UCSD-AML1 (cell line): ENCODE results near the gene CACNG7.
"Not testable (repeated sequence)": the region's sequence is repeated elsewhere in the genome, so short reads cannot be mapped to it uniquely, and the experiment has no call there.

Source experiments
- DNase-seq: peaks from one replicate; lab custom pipeline; 2025; ENCODE audit not compliant: unreplicated experiment; lab: John Stamatoyannopoulos, UW

CACNG7 gene

DNA sequence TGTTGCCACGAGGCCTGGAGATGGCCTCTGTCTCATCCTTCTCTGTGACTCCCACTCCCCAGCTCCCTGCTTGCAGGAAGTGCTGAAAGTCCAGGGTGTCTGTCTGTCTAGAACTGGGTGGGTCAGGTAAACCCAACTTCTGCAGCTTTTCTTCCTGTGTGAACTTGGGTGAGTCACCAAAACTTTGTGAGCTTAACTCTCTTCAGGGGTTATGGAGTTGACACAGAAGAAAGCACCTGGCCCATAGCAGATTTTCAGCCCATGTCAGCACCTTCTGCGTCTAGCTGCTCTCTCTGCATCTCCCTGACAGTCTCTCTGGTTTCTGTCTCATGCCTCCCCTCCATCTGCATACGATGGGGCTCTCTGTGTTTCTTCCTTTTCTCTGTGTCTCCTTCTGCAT, 4.2 kb upstream of the CACNG7 start:
- no peak for DNase-seq

DNA sequence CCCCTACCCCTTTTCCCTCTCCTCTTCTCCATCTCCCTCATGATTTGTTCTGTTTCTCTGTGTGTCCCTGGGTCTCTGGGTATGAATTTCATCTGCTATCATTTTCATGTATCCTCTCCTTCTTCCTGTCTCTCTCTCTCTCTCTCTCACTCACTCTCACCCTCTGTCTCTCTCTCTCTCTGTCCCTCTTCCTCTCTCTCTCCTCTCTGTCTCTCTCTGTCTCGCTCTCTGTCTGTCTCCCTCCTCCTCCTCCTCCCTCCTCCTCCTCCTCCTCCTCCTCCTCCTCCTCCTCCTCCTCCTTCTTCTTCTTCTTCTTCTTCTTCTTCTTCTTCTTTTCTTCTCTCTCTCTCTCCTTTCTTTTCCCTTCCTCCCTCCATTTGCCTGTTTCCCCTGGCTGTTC, 3.3 kb upstream of the CACNG7 start:
- no peak for DNase-seq

DNA sequence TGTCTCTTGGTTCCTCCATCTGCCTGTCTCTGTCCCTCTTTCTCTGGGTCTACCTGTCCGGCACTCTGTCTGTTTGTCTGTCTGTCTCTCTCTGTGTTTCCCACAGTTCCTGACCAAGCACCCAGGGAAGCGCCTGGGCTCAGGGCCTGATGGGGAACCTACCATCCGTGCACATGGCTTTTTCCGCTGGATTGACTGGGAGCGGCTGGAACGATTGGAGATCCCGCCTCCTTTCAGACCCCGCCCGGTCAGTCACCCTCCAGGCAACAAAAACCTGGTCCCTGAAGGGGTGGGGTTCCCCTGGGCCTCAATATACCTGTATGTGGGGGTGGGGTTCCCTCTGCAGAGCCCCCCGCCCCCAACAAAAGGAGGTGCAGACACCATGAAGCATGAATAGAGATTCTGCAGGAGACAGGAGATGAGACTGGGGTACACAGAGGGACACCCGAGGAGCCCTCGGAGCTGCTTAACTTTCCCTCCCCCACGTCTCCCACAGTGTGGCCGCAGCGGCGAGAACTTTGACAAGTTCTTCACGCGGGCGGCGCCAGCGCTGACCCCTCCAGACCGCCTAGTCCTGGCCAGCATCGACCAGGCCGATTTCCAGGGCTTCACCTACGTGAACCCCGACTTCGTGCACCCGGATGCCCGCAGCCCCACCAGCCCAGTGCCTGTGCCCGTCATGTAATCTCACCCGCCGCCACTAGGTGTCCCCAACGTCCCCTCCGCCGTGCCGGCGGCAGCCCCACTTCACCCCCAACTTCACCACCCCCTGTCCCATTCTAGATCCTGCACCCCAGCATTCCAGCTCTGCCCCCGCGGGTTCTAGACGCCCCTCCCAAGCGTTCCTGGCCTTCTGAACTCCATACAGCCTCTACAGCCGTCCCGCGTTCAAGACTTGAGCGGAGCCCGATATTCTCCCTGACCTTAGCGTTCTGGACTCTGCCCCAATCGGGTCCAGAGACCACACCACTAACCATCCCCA, 2.6 kb upstream of the CACNG7 start:
- peak; percentile 47 for DNase-seq

DNA sequence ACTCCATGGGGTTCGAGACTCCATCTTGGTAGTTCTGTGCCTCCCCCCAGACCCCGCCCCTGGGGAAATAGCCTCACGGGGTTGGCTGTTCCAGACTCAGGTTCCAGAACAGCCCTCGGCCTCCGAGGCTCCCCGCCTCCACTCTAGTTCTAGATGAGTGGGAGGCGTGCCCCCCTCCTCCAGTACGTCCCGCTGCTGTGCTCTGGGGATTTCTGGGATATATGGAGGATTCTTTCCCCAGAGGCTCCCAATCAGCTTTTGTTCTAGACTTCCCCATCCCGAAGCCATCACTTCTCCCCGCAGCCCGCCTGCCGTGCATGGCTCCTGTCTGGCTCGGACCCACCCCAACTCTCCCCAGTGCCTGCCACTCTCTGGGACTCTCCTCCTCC, 1.9 kb upstream of the CACNG7 start:
- no peak for DNase-seq

DNA sequence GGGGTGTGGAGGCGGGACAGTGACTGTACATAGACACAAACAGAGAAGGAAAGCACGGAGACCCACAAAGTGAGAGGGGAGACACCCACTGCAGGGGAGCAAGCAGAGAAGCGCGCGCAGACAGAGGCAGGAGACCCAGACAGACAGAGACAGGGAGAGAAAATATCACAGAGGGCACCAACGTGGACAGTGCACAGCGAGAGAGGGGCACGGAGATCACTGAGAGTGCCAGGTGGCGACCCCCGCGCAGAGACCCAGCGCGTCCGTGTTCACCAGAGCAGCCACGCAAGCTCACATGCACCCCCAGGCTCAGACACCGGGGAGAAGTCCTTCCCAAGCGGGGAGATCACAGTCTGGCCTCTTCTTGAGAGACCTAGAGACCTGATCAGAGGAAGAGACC, 1.4 kb upstream of the CACNG7 start:
- no peak for DNase-seq

DNA sequence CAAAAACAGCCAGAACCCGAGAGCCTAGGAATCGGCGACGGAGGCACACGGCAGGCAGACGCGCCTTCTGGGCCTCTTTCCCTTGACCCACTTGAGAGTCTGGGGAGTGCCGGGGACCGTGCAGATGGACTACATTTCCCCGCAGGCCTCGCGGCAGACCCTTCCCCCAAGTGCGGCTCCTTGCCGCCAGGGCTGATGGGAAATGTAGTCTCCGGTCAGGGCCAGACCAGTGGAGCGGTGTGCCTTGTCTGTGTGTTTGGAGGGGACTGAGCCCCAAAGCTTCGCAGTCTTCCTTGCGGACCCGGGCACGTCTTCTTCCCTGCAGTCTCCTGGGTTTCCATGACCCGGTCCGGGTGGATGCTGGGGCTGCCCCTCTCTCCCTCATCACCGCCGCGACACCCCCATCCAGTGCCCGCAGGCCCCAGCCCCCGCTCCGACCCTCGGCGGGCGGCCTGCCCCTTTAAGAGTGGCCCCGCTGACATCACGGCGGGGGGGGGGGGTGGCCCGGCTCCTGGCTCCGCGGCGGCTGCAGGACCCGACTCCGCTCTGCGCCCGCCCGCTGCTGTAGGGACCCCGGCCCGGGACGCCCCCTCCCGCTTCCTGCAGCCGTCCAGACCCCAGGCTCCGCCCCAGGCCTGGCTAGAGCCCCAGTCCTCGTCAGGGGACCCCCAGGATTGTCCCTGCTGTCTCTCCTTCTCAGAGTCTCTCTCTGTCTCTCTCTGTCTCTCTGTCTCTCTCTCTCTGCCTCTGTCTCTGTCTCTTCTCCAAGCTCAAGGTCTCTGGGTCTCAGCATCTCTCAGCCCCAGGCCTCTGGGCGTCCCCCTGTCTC, 758 bp upstream of the CACNG7 start:
- peak; percentile 39 for DNase-seq

DNA sequence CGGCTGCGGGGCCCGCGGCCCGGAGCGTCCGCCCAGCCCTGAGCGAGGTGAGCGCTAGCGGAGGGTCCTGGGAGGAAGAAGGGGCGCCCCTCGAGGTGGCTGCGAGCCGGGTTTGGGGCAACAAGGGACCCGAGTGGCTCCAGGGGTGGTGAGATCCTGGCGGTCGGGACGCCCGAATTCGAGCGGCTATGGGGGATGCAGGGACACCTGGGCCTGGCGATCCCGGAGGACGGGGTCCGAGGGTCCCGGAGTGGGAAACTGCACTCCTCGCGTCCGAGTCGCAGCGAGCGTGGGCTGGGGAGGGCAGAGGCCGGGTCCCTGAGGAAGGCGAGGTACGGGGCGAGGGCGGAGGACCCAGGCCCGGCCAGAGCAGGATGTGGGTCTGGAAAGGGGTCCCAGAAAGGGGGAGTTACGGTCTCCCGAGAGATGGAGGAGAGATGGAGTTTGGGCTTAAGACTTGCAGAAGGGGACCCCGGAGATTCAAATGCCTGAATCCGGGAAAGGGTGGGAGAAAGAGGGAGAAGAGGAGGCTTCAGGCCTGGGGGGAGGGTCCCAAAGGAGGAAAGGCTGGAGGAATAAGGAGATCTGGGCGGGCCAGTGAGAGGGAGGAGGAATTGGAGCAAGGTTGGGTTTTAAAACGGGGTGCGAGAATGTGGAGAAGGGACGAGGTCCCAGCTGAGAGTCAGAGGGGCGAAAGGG, 542 bp downstream of the CACNG7 start:
- DNase-seq, result no peak

DNA sequence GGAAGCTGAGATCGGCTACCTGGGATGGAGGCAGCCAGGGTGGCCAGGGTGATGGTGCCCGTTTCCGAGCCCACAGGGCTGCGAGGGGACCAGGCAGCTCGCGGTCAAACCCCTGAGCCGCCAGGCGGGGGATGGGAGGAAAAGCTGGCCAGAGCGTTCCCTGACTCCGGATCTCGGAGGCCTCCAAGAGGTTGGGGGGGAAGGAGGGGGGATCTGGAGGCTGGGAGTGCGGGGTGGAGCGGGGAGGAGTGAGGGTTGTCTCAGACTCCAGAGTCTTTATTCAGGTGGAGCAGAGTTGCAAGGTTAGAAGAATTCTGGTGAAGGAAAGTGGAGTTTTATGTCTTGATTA, 1.1 kb downstream of the CACNG7 start:
- no peak for DNase-seq

DNA sequence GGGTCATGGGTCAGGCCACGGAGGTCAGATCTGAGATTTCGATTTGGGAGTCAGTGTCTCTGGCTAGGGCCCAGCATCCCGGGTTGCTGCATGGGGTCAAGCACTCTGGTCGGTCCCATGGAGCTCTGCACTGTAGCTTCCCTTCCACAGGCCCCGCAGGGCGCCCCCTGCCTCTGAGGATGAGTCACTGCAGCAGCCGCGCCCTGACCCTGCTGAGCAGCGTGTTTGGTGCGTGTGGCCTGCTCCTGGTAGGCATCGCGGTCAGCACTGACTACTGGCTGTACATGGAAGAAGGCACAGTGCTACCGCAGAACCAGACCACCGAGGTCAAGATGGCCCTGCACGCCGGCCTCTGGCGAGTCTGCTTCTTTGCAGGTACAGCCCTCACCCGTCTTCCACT, 3.6 kb downstream of the CACNG7 start:
- peak; percentile 33 for DNase-seq

DNA sequence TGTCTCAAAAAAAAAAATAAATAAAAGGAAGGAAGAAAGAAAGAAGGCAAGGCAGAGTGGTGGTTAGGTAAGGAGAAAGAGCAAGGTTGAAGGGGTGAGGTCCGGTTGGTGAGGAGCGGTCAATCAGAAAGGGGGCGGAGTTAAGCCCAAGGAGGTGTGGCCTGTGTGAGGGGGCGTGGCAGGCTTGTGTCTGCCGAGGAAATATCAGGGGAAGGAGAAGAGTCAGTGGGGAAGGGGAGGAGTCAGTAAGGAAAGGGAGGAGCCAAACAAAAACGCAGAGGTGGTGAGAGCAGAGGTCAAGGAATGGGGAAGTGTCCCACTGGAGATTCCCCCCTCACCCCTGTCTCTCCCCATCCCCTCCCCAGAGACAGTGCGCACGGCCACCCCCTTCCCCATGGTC, 5.9 kb downstream of the CACNG7 start:
- no peak for DNase-seq

DNA sequence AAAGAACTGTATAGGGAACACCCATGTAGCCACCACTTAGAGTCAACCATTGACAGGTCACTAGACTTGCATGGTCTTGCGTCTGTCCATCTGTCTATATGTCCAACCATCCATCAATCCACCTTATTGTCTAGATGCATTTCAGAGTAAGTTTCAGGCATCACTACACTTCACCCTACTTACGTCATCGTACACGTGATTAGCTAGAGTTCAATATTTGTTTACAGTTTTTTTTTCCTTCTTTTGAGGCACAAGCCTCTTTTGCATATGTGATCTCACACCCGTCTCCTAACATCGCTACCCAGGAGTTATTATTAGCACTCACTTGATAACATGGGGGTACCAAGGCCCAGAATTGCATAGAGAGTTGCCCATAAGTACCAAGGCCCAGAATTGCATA, 6.9 kb downstream of the CACNG7 start:
- no peak for DNase-seq

DNA sequence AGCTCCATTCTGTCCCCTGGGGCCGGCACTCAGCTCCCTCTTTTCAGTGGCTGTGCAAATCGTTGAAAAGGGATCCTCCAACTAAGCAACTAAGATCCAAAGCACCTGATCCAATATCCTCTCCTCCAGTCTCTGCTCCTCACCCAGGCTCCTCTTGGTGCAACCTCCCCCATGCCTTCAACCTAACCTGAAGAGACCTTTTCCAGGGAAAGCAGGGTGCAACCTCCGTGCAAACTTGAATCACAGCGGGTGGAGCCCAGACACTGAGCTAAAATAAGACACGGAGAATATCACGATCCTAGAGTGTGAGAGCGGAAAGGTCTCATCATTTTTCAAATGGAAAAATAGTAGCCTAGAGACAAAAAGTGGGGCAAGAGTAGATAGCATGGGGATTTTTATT, 8.3 kb downstream of the CACNG7 start:
- no peak for DNase-seq

DNA sequence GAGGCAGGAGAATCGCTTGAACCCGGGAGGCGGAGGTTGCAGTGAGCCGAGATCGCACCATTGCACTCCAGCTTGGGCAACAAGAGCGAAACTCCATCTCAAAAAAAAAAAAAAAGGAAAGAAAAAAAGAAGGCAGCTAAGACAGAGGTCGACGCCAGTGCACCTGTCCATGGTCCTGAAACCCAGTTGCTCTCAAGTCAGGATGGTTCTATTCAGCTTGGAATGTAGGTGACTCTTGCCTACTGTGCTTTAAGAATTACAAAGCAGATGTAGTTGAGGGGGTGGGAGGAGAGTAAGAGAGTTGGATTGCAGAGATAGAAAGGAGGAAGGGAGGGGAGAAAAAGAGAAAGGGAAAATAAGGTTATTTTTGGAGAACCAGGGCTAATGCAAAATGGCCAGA, 18.7 kb downstream of the CACNG7 start:
- peak; percentile 38 for DNase-seq

DNA sequence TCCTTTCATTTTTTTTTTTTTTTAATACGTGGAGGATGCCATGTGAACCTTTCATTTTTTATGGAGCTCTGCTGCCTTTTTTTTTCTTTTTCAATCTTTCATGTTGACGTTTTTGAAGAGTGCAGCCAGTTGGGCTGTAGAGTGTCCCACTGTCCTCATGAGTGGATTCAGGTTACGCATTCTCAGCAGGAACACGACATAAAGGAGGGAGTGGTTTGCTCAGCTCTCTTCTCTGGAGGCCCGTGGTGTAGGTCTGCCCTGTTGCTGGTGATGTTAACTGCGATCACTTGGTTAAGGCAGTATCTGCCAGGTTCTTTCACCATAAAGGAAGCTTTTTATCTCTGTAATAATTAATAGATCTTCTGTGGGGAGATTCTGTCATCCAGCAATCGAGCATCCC, 27.0 kb downstream of the CACNG7 start:
- no peak for DNase-seq

DNA sequence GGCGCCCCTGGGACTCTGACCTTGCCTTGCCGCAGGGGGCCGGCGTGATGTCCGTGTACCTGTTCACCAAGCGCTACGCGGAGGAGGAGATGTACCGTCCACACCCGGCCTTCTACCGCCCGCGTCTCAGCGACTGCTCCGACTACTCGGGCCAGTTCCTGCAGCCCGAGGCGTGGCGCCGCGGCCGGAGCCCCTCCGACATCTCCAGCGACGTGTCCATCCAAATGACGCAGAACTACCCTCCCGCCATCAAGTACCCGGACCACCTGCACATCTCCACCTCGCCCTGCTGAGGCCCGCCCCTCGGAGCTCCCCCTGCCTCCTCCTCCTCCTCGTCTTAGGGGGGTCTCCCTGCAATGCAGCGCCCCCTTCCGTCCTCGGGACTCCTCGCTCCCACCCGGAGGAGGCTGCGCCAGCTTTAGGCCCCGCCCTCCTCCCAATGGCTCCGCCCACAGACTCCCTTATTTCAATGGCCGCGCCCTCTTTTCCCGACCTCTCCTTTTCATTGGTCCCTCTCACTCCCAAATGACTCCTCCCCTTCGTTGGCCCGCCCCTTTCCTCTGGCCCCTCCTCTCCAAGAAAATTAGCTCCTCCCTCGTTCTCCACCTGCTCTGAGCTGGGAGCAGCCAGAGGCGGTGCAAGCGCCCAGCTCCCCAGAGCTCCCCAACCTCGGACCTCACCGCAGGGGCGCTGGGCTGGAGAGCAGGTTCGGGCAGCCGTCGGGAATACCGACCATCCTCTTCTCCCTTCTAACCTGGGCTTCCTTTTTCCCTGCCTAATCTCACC, 33.1 kb downstream of the CACNG7 start:
- DNase-seq, result no peak

DNA sequence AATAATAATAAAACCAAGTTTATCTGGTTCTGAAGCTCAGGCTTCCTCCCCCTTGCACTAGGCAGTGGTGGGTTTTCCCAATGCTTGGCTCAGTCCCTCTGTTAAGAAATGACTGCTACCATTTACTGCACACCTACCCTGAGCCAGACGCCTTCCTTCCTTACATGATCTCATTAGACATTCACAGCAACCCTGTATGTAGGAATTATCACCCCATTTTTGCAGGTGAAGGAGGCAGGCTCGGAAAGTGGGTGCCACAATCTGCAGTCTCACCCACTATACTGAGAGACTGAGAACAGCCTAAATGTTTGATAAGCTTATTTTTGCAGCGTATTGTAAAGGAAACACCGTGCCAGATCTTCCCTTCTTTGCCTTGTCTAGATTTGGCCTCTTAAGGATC, 35.3 kb downstream of the CACNG7 start:
- no peak for DNase-seq

DNA sequence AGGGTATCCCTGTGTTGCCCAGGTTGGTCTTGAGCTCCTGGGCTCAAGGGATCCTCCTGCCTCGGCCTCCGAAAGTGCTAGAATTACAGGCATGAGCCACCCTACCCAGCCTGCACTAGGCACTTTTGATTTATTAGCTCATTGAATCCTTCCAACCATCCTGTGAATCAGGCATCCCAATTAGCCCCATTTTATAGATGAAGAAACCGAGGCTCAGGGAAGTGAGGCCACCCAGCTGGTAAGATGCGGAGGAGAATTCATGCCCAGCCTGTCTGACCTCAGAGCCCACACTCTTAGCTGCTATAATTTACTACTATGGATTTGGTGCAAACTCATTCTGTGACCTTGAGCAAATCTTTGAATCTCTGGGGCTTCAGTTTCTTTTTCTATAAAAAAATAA, 35.9 kb downstream of the CACNG7 start:
- DNase-seq, result no peak

DNA sequence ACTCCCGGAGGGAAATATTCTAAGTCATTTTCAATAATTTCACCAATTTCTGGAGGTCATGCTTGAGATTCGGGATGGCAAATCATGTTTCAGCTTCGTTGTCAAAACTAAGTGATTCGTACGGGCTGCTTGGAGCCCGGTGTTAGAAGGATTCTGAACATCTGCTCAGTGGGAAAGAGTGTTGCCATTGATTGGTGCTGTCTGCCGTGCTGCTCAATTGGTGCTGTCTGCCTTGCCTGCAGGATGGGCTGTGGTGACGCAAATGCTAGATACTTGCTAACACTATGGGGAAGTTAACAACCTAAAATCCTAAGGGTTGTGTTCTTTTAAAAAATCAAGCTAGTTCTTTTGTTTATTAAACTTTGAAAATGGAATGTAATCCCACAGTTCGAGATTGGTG, 36.4 kb downstream of the CACNG7 start:
- DNase-seq, result peak; percentile 57

DNA sequence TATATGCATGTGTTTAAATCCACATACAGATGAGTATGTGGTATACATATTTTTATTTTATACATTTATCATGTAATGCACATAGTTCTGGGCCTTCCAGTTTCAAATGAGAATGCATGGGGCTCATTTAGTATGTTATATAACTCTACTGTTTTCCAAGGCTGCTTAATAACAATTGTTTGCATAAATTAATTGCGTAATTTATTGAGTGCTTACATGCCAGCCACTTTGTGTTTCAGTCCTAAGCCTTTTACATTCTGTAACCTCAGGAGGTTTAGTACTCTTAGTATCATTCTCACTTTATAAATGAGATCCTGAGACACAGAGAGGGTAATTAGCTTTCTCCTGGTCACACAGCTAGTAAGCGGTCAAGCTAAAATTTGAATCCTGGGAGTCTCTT, 36.9 kb downstream of the CACNG7 start:
- no peak for DNase-seq

DNA sequence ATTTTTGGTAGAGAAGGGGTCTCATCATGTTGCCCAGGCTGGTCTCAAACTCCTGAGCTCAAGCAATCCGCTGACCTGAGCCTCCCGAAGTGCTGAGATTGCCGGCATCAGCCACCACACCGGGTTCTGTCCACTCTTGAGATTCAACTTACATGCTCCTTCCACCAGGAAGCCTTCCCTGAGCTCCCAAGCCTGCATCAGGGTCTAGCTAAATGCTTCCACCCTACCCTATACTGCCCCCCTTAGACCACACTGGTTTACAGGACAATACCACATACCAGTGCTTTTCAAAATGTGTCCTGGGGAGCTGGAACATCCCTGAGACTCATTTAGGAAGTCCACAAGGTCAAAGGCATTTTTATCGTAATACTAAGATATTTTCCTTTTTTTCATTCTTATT, 38.5 kb downstream of the CACNG7 start:
- peak; percentile 20 for DNase-seq

DNA sequence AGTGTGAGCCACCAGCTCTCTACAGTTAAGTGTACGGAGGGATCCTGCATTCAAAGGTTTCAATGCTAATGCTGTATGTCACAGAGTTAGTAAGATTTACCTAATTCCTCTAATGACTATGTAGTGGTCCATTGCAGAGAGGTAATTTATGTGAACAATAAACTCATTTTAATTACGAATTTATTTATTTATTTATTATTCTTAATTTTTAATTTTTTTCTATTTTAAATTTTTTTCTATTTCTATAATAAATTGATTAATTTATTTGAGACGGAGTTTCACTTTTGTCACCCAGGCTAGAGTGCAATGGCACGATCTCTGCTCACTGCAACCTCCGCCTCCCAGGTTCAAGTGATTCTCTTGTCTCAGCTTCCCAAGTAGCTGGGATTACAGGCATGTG, 39.5 kb downstream of the CACNG7 start:
- DNase-seq, result not testable (repeated sequence)
